Measurements from ENCODE around the gene FAM120A.

DNA sequence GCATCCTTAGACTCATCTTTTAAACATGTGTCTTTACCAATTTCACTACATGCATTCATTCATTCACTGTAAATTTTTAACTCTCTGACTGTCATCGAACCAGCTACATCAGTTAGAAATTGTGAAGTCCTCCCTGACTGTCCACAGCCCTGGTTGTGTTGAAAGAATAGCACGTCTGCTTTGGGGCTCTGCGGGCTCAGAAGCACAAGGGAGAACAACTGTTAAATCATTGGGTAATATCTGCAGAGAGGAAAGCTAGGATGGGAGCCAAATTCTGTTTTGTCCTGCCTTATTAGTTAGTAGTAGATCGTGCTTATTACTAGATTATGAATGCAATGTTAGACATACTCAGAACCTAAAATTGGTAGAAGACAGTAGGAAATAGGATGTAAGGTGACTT is 28.2 kb downstream of the FAM120A start:
- TF ChIP-seq POLR2A (IDR thresholded peaks at IDR 0.05): no peak
- no peak for TF ChIP-seq CTCF (IDR thresholded peaks at IDR 0.05)
- no peak for TF ChIP-seq EP300 (IDR thresholded peaks at IDR 0.05)
